ENCODE data around the gene PCCA. TPM values are rescaled to one million over a fixed set of nuclear protein-coding genes. Genes with fewer than 3 reads are reported as not detected.

PCCA gene
- total and polyA plus RNA-seq, 8 donors, result 31.4 to 140 (median 77.0) TPM

DNA sequence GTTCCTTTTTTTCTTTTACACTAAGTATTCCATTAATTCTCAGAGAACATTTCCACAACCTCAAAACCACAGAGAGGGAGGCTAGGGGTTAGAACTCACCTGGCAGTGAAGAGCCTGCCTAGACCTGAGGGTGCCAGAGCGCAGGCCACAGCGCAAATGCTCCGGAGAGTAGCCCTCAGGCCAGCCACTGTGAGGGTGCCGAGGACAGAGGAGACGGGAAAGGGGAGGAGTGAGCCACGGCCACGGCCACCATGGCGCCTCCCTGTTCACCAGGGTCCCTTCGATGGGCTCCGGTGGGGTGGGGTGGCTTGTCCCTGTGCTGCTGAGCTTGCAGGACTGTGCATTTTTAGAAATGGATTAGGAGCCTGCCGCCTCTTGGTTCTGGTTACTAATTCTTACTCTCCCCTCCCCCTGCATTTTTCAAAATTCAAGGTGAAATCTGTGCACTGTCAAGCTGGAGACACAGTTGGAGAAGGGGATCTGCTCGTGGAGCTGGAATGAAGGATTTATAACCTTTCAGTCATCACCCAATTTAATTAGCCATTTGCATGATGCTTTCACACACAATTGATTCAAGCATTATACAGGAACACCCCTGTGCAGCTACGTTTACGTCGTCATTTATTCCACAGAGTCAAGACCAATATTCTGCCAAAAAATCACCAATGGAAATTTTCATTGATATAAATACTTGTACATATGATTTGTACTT, 440.9 kb downstream of the PCCA start:
- no peak overlapping the region for H3K4me3 ChIP-seq
- no peak overlapping the region for H3K27ac ChIP-seq
- DNase-seq, result no peak
- intact Hi-C loops (cut with DNase I; ENCODE audit: low total_unique reads), result no loop called here
- peaks cover 6 to 22% (median 14%) of the 10 kb centered on the region in 4 donors for H3K4me1 ChIP-seq
- H3K27me3 ChIP-seq, result no peaks in the 10 kb centered on the region
- TF ChIP-seq POLR2AphosphoS5 (IDR thresholded peaks at IDR 0.05), result no peak
- H3K9me3 ChIP-seq, result no peaks in the 10 kb centered on the region
- WGBS, 5 donors, result 91 to 96% (median 96%) methylated on average over 14 to 15 of the region's 15 CpGs
- peaks cover 4 to 75% (median 70%) of the 10 kb centered on the region in 4 donors for H3K36me3 ChIP-seq

- H3K27me3 ChIP-seq, result no peaks in the 10 kb centered on the region
- no peaks in the 10 kb centered on the region for H3K9me3 ChIP-seq
- no peak for DNase-seq
- intact Hi-C loops (cut with DNase I; ENCODE audit: low total_unique reads), result no loop called here
- H3K36me3 ChIP-seq, result peaks cover 4 to 70% (median 67%) of the 10 kb centered on the region in 4 donors
- peaks cover 6 to 23% (median 14%) of the 10 kb centered on the region in 4 donors for H3K4me1 ChIP-seq
- 71 to 78% (median 75%) methylated on average over 11 of the region's 11 CpGs for WGBS, 5 donors
- H3K4me3 ChIP-seq, result no peak overlapping the region
- peak overlapping the region in 1 of 5 donors; percentile 52 for H3K27ac ChIP-seq
- TF ChIP-seq EP300 (IDR thresholded peaks at IDR 0.05) (no peak), CTCF (IDR thresholded peaks at IDR 0.05) (no peak), POLR2AphosphoS5 (IDR thresholded peaks at IDR 0.05) (no peak), POLR2A (IDR thresholded peaks at IDR 0.05) (no peak)
Observed at GRCh38 chr13:100530671-100531213, 441.8 kb downstream of the PCCA start.

GRCh38 chr13:100532090-100532766, 443.3 kb downstream of the PCCA start:
- Histone ChIP-seq H3K27ac (no peak overlapping the region), H3K4me3 (no peak overlapping the region), H3K27me3 (no peaks in the 10 kb centered on the region), H3K9me3 (no peaks in the 10 kb centered on the region), H3K4me1 (peaks cover 6 to 23% (median 14%) of the 10 kb centered on the region in 4 donors), H3K36me3 (peaks cover 0 to 56% (median 53%) of the 10 kb centered on the region in 4 donors)
- TF ChIP-seq EP300 (IDR thresholded peaks at IDR 0.05), result no peak
- TF ChIP-seq POLR2A (IDR thresholded peaks at IDR 0.05), result no peak
- no peak for TF ChIP-seq CTCF (IDR thresholded peaks at IDR 0.05)
- peak in 1 of 2 donors; percentile 2 for DNase-seq
- WGBS, 5 donors, result 92 to 97% (median 97%) methylated on average over 22 to 60 of the region's 60 CpGs
- intact Hi-C loops (cut with DNase I; ENCODE audit: low total_unique reads), result no loop called here

DNA sequence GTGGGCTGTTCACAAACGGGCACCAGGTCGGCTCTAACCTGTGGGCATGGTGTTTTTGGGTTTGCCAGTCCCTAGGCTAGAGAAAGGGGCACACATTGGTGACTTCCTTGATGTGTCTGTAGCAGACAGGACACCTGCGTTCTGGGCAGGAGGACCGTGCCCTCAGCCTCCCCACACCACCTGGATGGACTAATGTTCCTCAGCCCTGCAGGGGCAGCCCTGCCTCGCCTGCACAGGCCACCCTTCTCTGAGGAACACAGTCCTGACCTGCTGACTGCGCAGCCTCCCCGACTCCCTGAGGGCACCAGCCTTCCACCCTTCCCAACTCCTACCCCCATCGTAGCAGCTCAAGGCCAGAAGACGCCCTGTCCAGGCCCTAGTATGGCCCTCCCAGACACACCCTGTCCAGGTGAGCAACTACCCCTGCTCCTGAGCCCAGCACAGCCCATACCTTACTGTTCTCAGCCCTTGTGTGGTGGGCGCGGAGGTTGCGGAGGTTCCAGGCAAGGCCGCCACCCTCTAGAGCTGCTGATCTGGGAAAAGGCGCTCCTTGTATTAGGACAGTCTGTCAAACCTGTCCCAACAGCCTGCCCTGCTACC, 444.0 kb downstream of the PCCA start:
- H3K27ac ChIP-seq, result no peak overlapping the region
- TF ChIP-seq POLR2AphosphoS5 (IDR thresholded peaks at IDR 0.05) (no peak), POLR2A (IDR thresholded peaks at IDR 0.05) (no peak)
- H3K9me3 ChIP-seq, result no peaks in the 10 kb centered on the region
- WGBS, 5 donors, result 75 to 87% (median 85%) methylated on average over 14 of the region's 14 CpGs
- H3K4me1 ChIP-seq, result peaks cover 6 to 23% (median 14%) of the 10 kb centered on the region in 4 donors
- intact Hi-C loops (cut with DNase I; ENCODE audit: low total_unique reads), result no loop called here
- no peaks in the 10 kb centered on the region for H3K27me3 ChIP-seq
- H3K4me3 ChIP-seq, result no peak overlapping the region
- no peak for DNase-seq
- H3K36me3 ChIP-seq, result peaks cover 0 to 49% (median 45%) of the 10 kb centered on the region in 4 donors

DNA sequence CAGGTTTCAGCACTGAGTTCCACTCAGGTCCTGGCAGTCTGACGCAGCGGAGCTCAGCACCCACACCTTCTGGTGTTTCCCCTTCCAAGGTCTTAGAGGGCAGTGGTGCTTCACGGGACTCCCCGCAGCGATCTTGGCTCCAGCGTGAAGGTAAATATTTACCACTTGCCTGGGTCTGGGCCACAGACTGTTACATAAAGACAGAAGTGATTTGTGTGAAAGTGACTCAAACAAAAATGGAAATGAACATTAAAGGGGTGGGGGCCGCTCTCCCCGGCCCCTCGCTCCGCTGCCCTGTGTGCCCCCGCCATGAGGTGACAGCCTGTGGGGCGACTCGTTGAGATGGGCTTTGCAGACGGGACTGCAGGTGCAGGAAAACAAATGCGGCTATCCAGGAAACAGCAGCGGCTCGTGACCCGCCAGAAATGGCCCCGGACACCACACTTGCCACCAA, 444.7 kb downstream of the PCCA start:
- intact Hi-C loops (cut with DNase I; ENCODE audit: low total_unique reads), result no loop called here
- DNase-seq, result peak; percentile 65 to 77
- H3K4me1 ChIP-seq, result peaks cover 6 to 23% (median 14%) of the 10 kb centered on the region in 4 donors
- H3K4me3 ChIP-seq, result no peak overlapping the region
- H3K36me3 ChIP-seq, result peaks cover 0 to 42% (median 39%) of the 10 kb centered on the region in 4 donors
- no peak overlapping the region for H3K27ac ChIP-seq
- TF ChIP-seq EP300 (IDR thresholded peaks at IDR 0.05) (no peak), POLR2AphosphoS5 (IDR thresholded peaks at IDR 0.05) (peak in 1 of 3 donors; percentile 6), POLR2A (IDR thresholded peaks at IDR 0.05) (no peak), CTCF (IDR thresholded peaks at IDR 0.05) (no peak)
- H3K27me3 ChIP-seq, result no peaks in the 10 kb centered on the region
- no peaks in the 10 kb centered on the region for H3K9me3 ChIP-seq
- 32 to 65% (median 50%) methylated on average over 16 to 19 of the region's 19 CpGs for WGBS, 5 donors
